ENCODE results near the gene CDC45.

DNA sequence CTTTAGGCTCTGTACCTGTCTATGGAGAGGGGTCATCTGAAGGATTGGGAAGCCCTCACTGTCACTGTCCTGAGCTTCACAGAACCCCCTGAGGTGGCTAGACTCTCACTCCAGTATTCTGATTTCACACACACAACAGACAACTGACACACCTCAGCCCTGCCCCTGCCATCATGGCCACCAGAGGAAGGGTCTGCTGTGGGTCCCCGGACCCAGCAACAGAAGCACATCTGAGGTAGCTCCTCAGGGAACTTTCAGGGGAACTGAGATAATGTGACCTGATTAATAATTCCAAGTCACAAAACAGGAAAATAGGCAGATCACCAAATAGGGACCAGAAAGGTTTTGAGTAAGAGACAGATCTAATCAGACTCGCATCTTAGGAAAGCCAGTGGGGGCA is 24.7 kb upstream of the CDC45 start:
- TF ChIP-seq, protein P1, sequence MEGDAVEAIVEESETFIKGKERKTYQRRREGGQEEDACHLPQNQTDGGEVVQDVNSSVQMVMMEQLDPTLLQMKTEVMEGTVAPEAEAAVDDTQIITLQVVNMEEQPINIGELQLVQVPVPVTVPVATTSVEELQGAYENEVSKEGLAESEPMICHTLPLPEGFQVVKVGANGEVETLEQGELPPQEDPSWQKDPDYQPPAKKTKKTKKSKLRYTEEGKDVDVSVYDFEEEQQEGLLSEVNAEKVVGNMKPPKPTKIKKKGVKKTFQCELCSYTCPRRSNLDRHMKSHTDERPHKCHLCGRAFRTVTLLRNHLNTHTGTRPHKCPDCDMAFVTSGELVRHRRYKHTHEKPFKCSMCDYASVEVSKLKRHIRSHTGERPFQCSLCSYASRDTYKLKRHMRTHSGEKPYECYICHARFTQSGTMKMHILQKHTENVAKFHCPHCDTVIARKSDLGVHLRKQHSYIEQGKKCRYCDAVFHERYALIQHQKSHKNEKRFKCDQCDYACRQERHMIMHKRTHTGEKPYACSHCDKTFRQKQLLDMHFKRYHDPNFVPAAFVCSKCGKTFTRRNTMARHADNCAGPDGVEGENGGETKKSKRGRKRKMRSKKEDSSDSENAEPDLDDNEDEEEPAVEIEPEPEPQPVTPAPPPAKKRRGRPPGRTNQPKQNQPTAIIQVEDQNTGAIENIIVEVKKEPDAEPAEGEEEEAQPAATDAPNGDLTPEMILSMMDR (conservative IDR thresholded peaks at IDR 0.05; ENCODE audit: low read length): no peak
- TF ChIP-seq EZH2phosphoT487 (IDR thresholded peaks at IDR 0.05; ENCODE audit: borderline replicate concordance, low read depth, low read length): no peak
